Astrocyte (in vitro differentiated cells and primary cell): Measurements from ENCODE around the gene CFHR5. TPM values are rescaled to one million over a fixed set of nuclear protein-coding genes. Genes with fewer than 3 reads are reported as not detected.

Experiments used
- DNase-seq: peaks from one replicate; pipeline ENCODE4 v3.0.0-alpha.2; 2010; ENCODE audit warnings: low read depth
- FAIRE-seq: peaks from 2 replicates; lab custom pipeline; 2011; peaks lifted over from hg19 to GRCh38; lab: Jason Lieb, UNC
- H2AFZ ChIP-seq: 2 replicates; pipeline ENCODE4 v1.6.0; 2012; ENCODE audit warnings: low read depth, low read length, inconsistent platforms
- H3K27ac ChIP-seq: 2 replicates; pipeline ENCODE4 v1.5.1; 2011; ENCODE audit warnings: low read depth, low read length, inconsistent platforms
- H3K27me3 ChIP-seq: 2 replicates; pipeline ENCODE4 v1.6.0; 2011; ENCODE audit warnings: low read length, inconsistent platforms; ENCODE audit not compliant: insufficient read depth
- H3K36me3 ChIP-seq: 2 replicates; pipeline ENCODE4 v1.5.1; 2011; ENCODE audit warnings: low read length, inconsistent platforms; ENCODE audit not compliant: insufficient read depth
- H3K4me1 ChIP-seq: 2 replicates; pipeline ENCODE4 v1.5.1; 2011; ENCODE audit warnings: low read length, inconsistent platforms; ENCODE audit not compliant: insufficient read depth
- H3K4me2 ChIP-seq: 2 replicates; pipeline ENCODE4 v1.6.0; 2012; ENCODE audit warnings: low read length, inconsistent platforms
- H3K4me3 ChIP-seq: 2 replicates; pipeline ENCODE4 v1.5.1; 2011; ENCODE audit warnings: low read depth, mild to moderate bottlenecking, low read length, inconsistent platforms; ENCODE audit not compliant: insufficient read depth
- H3K79me2 ChIP-seq: 2 replicates; pipeline ENCODE4 v1.6.0; 2012; ENCODE audit warnings: mild to moderate bottlenecking, low read length, inconsistent platforms; ENCODE audit not compliant: insufficient read depth
- H3K9ac ChIP-seq: 2 replicates; pipeline ENCODE4 v1.6.0; 2012; ENCODE audit warnings: mild to moderate bottlenecking, low read length, inconsistent platforms
- H3K9me3 ChIP-seq: 2 replicates; pipeline ENCODE4 v1.5.1; 2012; ENCODE audit warnings: low read depth, mild to moderate bottlenecking, low read length, inconsistent platforms; ENCODE audit not compliant: insufficient read depth
- H4K20me1 ChIP-seq: 2 replicates; pipeline ENCODE4 v1.6.0; 2012; ENCODE audit warnings: low read length, inconsistent platforms; ENCODE audit not compliant: insufficient read depth
- H3K27ac Mint-ChIP-seq: one replicate; pipeline ENCODE4 v1.8.0; 2021; ENCODE audit warnings: mild to moderate bottlenecking, mixed read lengths; ENCODE audit not compliant: unreplicated experiment
- H3K27me3 Mint-ChIP-seq: one replicate; pipeline ENCODE4 v1.8.0; 2021; ENCODE audit warnings: low read depth, mixed read lengths; ENCODE audit not compliant: unreplicated experiment
- H3K36me3 Mint-ChIP-seq: one replicate; pipeline ENCODE4 v1.8.0; 2021; ENCODE audit warnings: low read depth, mixed read lengths; ENCODE audit not compliant: unreplicated experiment
- H3K4me1 Mint-ChIP-seq: one replicate; pipeline ENCODE4 v1.8.0; 2021; ENCODE audit warnings: low read depth, mixed read lengths; ENCODE audit not compliant: unreplicated experiment
- H3K4me3 Mint-ChIP-seq: one replicate; pipeline ENCODE4 v1.8.0; 2021; ENCODE audit warnings: mild to moderate bottlenecking, moderate library complexity, mixed read lengths; ENCODE audit not compliant: unreplicated experiment
- H3K9me3 Mint-ChIP-seq: one replicate; pipeline ENCODE4 v1.8.0; 2021; ENCODE audit warnings: mild to moderate bottlenecking, mixed read lengths; ENCODE audit not compliant: unreplicated experiment
- EZH2 ChIP-seq: IDR thresholded peaks from 2 replicates; pipeline ENCODE4 v1.6.1; 2012; ENCODE audit warnings: mild to moderate bottlenecking, low read length, inconsistent platforms; ENCODE audit not compliant: insufficient read depth
- total RNA-seq: library from RNA; stranded (reverse); gene quantifications from 2 replicates; pipeline ENCODE4 v1.2.1, GENCODE V29; 2021
- TF ChIP-seq, protein P1 (sequence below): IDR thresholded peaks from 2 replicates; pipeline ENCODE4 v1.5.1; 2011; ENCODE audit warnings: low read depth, mild to moderate bottlenecking, inconsistent platforms, low read length, moderate library complexity; ENCODE audit not compliant: insufficient read depth

The CFHR5 gene
- total RNA-seq, 1 donor from 2014 or later: not detected

- Mint-ChIP-seq H3K4me3 (no peak overlapping the region), H3K36me3 (no peaks in the 10 kb centered on the region), H3K9me3 (no peaks in the 10 kb centered on the region), H3K27ac (no peak overlapping the region), H3K27me3 (no peaks in the 10 kb centered on the region), H3K4me1 (no peaks in the 10 kb centered on the region)
- Histone ChIP-seq H3K79me2 (no peaks in the 10 kb centered on the region), H3K9ac (no peak overlapping the region), H3K4me2 (no peak overlapping the region), H3K4me1 (no peaks in the 10 kb centered on the region), H3K4me3 (no peak overlapping the region), H3K27ac (no peak overlapping the region), H3K36me3 (no peaks in the 10 kb centered on the region), H4K20me1 (no peaks in the 10 kb centered on the region), H2AFZ (no peak overlapping the region), H3K27me3 (no peaks in the 10 kb centered on the region), H3K9me3 (no peaks in the 10 kb centered on the region)
- TF ChIP-seq, protein P1, sequence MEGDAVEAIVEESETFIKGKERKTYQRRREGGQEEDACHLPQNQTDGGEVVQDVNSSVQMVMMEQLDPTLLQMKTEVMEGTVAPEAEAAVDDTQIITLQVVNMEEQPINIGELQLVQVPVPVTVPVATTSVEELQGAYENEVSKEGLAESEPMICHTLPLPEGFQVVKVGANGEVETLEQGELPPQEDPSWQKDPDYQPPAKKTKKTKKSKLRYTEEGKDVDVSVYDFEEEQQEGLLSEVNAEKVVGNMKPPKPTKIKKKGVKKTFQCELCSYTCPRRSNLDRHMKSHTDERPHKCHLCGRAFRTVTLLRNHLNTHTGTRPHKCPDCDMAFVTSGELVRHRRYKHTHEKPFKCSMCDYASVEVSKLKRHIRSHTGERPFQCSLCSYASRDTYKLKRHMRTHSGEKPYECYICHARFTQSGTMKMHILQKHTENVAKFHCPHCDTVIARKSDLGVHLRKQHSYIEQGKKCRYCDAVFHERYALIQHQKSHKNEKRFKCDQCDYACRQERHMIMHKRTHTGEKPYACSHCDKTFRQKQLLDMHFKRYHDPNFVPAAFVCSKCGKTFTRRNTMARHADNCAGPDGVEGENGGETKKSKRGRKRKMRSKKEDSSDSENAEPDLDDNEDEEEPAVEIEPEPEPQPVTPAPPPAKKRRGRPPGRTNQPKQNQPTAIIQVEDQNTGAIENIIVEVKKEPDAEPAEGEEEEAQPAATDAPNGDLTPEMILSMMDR: no peak
- no peak for TF ChIP-seq EZH2
- DNase-seq: no peak
- FAIRE-seq: no peak
These were observed 35.9 kb downstream of the CFHR5 start for GRCh38 chr1:197013234-197013633.

GRCh38 chr1:197016751-197017150 is 39.4 kb downstream of the CFHR5 start:
- no peaks in the 10 kb centered on the region for H3K4me1 ChIP-seq
- no peak overlapping the region for H3K27ac Mint-ChIP-seq
- H3K4me2 ChIP-seq: no peak overlapping the region
- no peak overlapping the region for H3K27ac ChIP-seq
- H3K9me3 Mint-ChIP-seq: no peaks in the 10 kb centered on the region
- no peak overlapping the region for H3K4me3 ChIP-seq
- no peaks in the 10 kb centered on the region for H3K9me3 ChIP-seq
- no peaks in the 10 kb centered on the region for H3K4me1 Mint-ChIP-seq
- no peaks in the 10 kb centered on the region for H3K36me3 Mint-ChIP-seq
- no peaks in the 10 kb centered on the region for H3K79me2 ChIP-seq
- H3K27me3 Mint-ChIP-seq: no peaks in the 10 kb centered on the region
- DNase-seq (no peak), FAIRE-seq (no peak)
- H2AFZ ChIP-seq: no peak overlapping the region
- H3K36me3 ChIP-seq: no peaks in the 10 kb centered on the region
- no peaks in the 10 kb centered on the region for H4K20me1 ChIP-seq
- no peak overlapping the region for H3K4me3 Mint-ChIP-seq
- H3K27me3 ChIP-seq: no peaks in the 10 kb centered on the region
- H3K9ac ChIP-seq: no peak overlapping the region
- TF ChIP-seq, protein P1: no peak
- TF ChIP-seq EZH2: no peak

- Histone ChIP-seq H3K9me3 (no peaks in the 10 kb centered on the region), H3K27me3 (no peaks in the 10 kb centered on the region), H4K20me1 (no peaks in the 10 kb centered on the region), H3K36me3 (no peaks in the 10 kb centered on the region), H3K27ac (no peak overlapping the region), H3K79me2 (no peaks in the 10 kb centered on the region), H3K4me2 (no peak overlapping the region), H2AFZ (no peak overlapping the region), H3K9ac (no peak overlapping the region), H3K4me3 (no peak overlapping the region), H3K4me1 (no peaks in the 10 kb centered on the region)
- Mint-ChIP-seq H3K27me3 (no peaks in the 10 kb centered on the region), H3K9me3 (no peaks in the 10 kb centered on the region), H3K4me1 (no peaks in the 10 kb centered on the region), H3K36me3 (no peaks in the 10 kb centered on the region), H3K27ac (no peak overlapping the region), H3K4me3 (no peak overlapping the region)
- TF ChIP-seq EZH2: no peak
- TF ChIP-seq, protein P1: no peak
- DNase-seq (no peak), FAIRE-seq (no peak)
These were observed 40.3 kb downstream of the CFHR5 start for GRCh38 chr1:197017558-197018146.
